T-helper 1 cell treated with Interleukin-12 subunit alpha and Interleukin-12 subunit beta and Interleukin-4 antibody, amounts not matched to agents 30 ng/mL and 1 ng/mL, for 36 hours (primary cell): ENCODE measurements around the gene GHRH. TPM values are rescaled to one million over a fixed set of nuclear protein-coding genes. Genes with fewer than 3 reads are reported as not detected.

ENCODE experiments used
- intact Hi-C: fragments of 100-400 bp; cut with micrococcal nuclease; formaldehyde crosslinking; loops from one replicate; pipeline ENCODE4 v1.15.1; 2024
- total RNA-seq: library from RNA; stranded (reverse); gene quantifications from 2 replicates; pipeline ENCODE4 v1.2.3, GENCODE V29; 2022

GHRH gene
- not detected in 2 replicates for total RNA-seq

GRCh38 chr20:37261714-37262113 lies at the start of gene GHRH:
Gene GHRH, minus strand, starts transcription at chr20:37261814. Its CDS starts 4,925 bp downstream, at chr20:37256889.
- intact Hi-C loops: no loop called here

GRCh38 chr20:37310951-37311350 lies 49.3 kb upstream of the GHRH start:
- intact Hi-C loops: no loop called here

GRCh38 chr20:37309936-37310590 lies 48.4 kb upstream of the GHRH start:
- intact Hi-C loops: no loop called here

GRCh38 chr20:37309290-37309689 lies 47.7 kb upstream of the GHRH start:
- intact Hi-C loops: no loop called here

- intact Hi-C loops: no loop called here
Measured at GRCh38 chr20:37308086-37309050, 46.8 kb upstream of the GHRH start.

GRCh38 chr20:37305839-37306238 lies 44.2 kb upstream of the GHRH start:
- intact Hi-C loops: no loop called here

- intact Hi-C loops: no loop called here
Measured at GRCh38 chr20:37305079-37305478, 43.5 kb upstream of the GHRH start.

- intact Hi-C loops: no loop called here
Measured at GRCh38 chr20:37303637-37304036, 42.0 kb upstream of the GHRH start.

GRCh38 chr20:37302981-37303380 lies 41.4 kb upstream of the GHRH start:
- intact Hi-C loops: no loop called here

- intact Hi-C loops: no loop called here
Measured at GRCh38 chr20:37301558-37301957, 39.9 kb upstream of the GHRH start.

- intact Hi-C loops: no loop called here
Measured at GRCh38 chr20:37301120-37301519, 39.5 kb upstream of the GHRH start.

GRCh38 chr20:37299718-37300528 lies 38.3 kb upstream of the GHRH start:
- intact Hi-C loops: no loop called here

GRCh38 chr20:37298190-37298939 lies 36.8 kb upstream of the GHRH start:
- intact Hi-C loops: no loop called here

- intact Hi-C loops: no loop called here
Measured at GRCh38 chr20:37297066-37297736, 35.6 kb upstream of the GHRH start.

- intact Hi-C loops: no loop called here
Measured at GRCh38 chr20:37296371-37296770, 34.8 kb upstream of the GHRH start.

GRCh38 chr20:37295595-37295994 lies 34.0 kb upstream of the GHRH start:
- intact Hi-C loops: no loop called here

GRCh38 chr20:37295001-37295400 lies 33.4 kb upstream of the GHRH start:
- intact Hi-C loops: no loop called here

GRCh38 chr20:37294262-37294981 lies 32.8 kb upstream of the GHRH start:
- intact Hi-C loops: loop anchor here (1.0 kb wide), 1 partner anchor 22 kb away; no protein-coding TSS in a partner anchor

GRCh38 chr20:37293301-37293943 lies 31.8 kb upstream of the GHRH start:
- intact Hi-C loops: no loop called here
